Mesothelial cell of epicardium (in vitro differentiated cells): ENCODE measurements around the gene JPH3. TPM values are rescaled to one million over a fixed set of nuclear protein-coding genes. Genes with fewer than 3 reads are reported as not detected.

Experiments used
- DNase-seq, 2 experiments: peaks; one replicate each; pipeline ENCODE4 v3.0.0; 2021; ENCODE audit warnings: low spot score in 2 of 2; ENCODE audit not compliant: unreplicated experiment in 2 of 2
- H3K27ac Mint-ChIP-seq: 2 replicates; pipeline ENCODE4 v1.8.0; 2021; ENCODE audit warnings: mixed read lengths
- H3K27me3 Mint-ChIP-seq: 2 replicates; pipeline ENCODE4 v1.8.0; 2021; ENCODE audit warnings: low read depth, mixed read lengths
- H3K36me3 Mint-ChIP-seq: 2 replicates; pipeline ENCODE4 v1.8.0; 2021; ENCODE audit warnings: mixed read lengths
- H3K4me1 Mint-ChIP-seq: 2 replicates; pipeline ENCODE4 v1.8.0; 2021; ENCODE audit warnings: mixed read lengths
- H3K4me3 Mint-ChIP-seq: 2 replicates; pipeline ENCODE4 v1.8.0; 2021; ENCODE audit warnings: mild to moderate bottlenecking, moderate library complexity, mixed read lengths
- H3K9me3 Mint-ChIP-seq: 2 replicates; pipeline ENCODE4 v1.8.0; 2021; ENCODE audit warnings: mixed read lengths
- CTCF ChIP-seq: fragments of 200-600 bp; sonication (generic); IDR thresholded peaks from one replicate; pipeline ENCODE4 v1.5.0; 2021; ENCODE audit warnings: antibody characterized with exemption; ENCODE audit not compliant: unreplicated experiment
- total RNA-seq: library from RNA; stranded (reverse); gene quantifications from 3 replicates; pipeline ENCODE4 v1.2.1, GENCODE V29; 2021

JPH3 gene
- total RNA-seq, 1 donor from 2014 or later = 16.8 TPM

DNA sequence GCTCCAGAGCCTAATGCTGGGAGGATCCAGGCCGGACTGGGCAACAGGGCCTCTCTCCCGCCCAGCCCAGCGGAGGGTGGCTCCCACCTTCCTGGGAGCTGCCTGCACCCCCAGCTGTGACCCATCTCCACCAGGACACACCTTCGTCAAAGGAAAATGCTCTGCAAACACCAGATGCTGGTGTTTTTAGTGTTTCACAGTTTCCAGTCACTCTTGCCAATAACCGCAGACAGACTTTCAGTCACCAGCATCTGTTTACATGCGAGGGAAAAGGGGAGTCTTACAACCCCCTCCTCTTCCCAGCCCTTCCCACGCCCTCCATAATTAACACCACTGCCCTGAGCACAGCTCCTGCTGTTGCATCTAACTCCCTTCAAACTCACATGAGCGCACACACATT is 138.1 kb downstream of the JPH3 start:
- no peaks in the 10 kb centered on the region for H3K9me3 Mint-ChIP-seq
- DNase-seq = no peak
- no peaks in the 10 kb centered on the region for H3K27me3 Mint-ChIP-seq
- no peak overlapping the region for H3K4me3 Mint-ChIP-seq
- H3K36me3 Mint-ChIP-seq = peaks cover 33% of the 10 kb centered on the region
- no peaks in the 10 kb centered on the region for H3K4me1 Mint-ChIP-seq
- no peak for TF ChIP-seq CTCF
- H3K27ac Mint-ChIP-seq = no peak overlapping the region

- H3K27me3 Mint-ChIP-seq = no peaks in the 10 kb centered on the region
- no peaks in the 10 kb centered on the region for H3K9me3 Mint-ChIP-seq
- peaks cover 34% of the 10 kb centered on the region for H3K36me3 Mint-ChIP-seq
- H3K4me1 Mint-ChIP-seq = no peaks in the 10 kb centered on the region
- no peak overlapping the region for H3K27ac Mint-ChIP-seq
- no peak overlapping the region for H3K4me3 Mint-ChIP-seq
- DNase-seq = no peak
- TF ChIP-seq CTCF = no peak
Measured at GRCh38 chr16:87740909-87741424, 138.7 kb downstream of the JPH3 start.

DNA sequence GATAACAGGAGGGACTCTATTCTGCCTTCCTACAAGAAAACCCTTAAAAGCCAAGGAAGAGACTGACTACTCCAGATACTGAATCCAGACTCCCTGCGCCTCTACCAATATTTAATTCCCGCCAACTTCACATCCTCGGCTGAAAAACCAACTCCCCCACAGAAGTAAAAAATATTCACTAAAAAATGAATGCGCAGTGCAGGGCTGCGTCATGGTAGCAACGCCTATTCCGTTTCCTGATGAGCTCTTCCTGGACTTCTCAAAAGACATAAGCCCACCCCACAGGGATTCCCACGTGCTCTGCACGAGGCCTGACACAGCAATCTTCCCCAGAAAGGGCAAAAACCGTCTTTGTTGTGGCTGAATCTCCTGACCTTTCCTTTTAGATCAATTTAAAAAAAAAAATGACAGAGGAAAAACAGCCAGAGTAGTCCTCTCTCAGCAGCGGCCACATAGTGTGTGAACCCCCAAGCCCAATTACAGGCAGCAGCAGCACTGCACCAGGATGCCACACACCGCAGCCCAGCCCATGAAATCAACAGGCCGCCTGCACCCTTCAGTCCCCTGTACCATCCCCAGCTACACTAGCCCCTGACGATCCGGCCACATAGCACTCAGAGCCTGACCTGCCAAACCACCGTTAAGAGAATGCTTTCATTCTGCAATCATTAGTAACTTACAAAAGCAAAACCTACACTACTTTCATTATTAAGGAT is 139.6 kb downstream of the JPH3 start:
- Mint-ChIP-seq H3K27ac (no peak overlapping the region), H3K27me3 (no peaks in the 10 kb centered on the region), H3K9me3 (no peaks in the 10 kb centered on the region), H3K36me3 (peaks cover 30% of the 10 kb centered on the region), H3K4me1 (no peaks in the 10 kb centered on the region), H3K4me3 (no peak overlapping the region)
- DNase-seq = no peak
- no peak for TF ChIP-seq CTCF

GRCh38 chr16:87742781-87743490 is 140.6 kb downstream of the JPH3 start:
- H3K36me3 Mint-ChIP-seq = peaks cover 31% of the 10 kb centered on the region
- no peaks in the 10 kb centered on the region for H3K4me1 Mint-ChIP-seq
- TF ChIP-seq CTCF = no peak
- no peaks in the 10 kb centered on the region for H3K27me3 Mint-ChIP-seq
- H3K9me3 Mint-ChIP-seq = no peaks in the 10 kb centered on the region
- DNase-seq = no peak
- no peak overlapping the region for H3K4me3 Mint-ChIP-seq
- H3K27ac Mint-ChIP-seq = no peak overlapping the region

DNA sequence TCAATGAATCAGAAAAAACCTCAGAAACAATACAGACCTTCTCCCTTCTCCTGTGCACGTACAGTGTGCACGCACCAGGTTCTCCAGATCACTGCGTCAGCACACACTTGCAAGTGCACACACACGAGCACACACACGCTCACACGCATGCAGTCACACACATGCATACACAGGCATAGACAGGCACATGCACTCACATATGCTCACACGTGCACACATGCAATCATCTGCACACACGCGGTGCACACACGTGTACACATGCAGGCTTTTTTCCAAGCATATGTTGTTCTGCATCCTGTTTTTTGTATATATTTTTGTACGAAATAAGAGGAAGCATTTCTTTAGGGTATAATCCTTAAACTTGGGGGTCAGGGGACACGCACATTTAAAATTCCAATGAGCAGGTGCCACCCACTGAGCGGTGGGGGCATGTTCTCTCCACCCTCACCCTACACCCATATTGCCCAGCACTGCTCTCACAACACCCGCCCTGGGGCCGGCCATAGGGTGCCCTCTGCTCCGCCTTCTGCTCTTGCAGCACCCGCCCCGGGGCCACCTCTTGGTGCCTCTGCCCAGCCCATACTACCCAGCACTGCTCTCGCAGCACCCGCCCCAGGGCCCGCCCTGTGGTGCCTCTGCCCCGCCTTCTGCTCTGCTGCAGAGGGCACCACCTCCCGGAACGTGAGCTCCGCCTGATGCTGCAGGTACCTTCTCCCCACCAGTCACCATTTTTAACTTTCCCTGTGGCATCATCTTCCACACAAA is 142.6 kb downstream of the JPH3 start:
- Mint-ChIP-seq H3K9me3 (no peaks in the 10 kb centered on the region), H3K36me3 (peaks cover 38% of the 10 kb centered on the region), H3K27ac (no peak overlapping the region), H3K4me1 (no peaks in the 10 kb centered on the region), H3K27me3 (no peaks in the 10 kb centered on the region), H3K4me3 (no peak overlapping the region)
- TF ChIP-seq CTCF = no peak
- DNase-seq = no peak
